GM19455 (cell line): ENCODE results near the gene AGPAT3.
A peak's percentile ranks its signal among the peaks of the same experiment; 100 is the strongest.
"Not testable (repeated sequence)": the region's sequence is repeated elsewhere in the genome, so short reads cannot be mapped to it uniquely, and the experiment has no call there.

Experiments used
- ATAC-seq: cut with Tn5 transposase; IDR thresholded peaks from one replicate; pipeline ENCODE4 v1.9.1; 2021; ENCODE audit not compliant: unreplicated experiment

AGPAT3 gene

GRCh38 chr21:43834146-43834905 is 30.7 kb upstream of the AGPAT3 start:
- ATAC-seq: no peak

DNA sequence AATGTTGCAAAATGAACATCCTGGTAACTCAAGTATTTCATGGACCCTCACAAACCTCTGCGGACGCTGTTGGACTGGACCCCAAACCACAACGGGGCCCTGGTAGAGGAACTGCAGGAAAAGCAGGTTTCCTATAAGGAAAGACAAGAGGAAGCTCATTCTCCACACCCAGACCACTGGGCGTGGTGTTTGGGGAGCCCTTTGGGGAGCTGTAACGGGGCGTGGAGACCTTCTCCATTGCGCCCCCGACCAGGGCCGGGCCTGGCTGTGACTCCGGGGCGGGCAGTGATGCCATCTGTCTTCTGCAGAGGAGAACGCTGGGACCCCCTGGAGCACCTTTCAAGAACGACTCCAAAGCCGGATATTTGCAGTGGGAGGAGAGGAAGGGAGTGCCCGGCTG is 30.0 kb upstream of the AGPAT3 start:
- no peak for ATAC-seq

DNA sequence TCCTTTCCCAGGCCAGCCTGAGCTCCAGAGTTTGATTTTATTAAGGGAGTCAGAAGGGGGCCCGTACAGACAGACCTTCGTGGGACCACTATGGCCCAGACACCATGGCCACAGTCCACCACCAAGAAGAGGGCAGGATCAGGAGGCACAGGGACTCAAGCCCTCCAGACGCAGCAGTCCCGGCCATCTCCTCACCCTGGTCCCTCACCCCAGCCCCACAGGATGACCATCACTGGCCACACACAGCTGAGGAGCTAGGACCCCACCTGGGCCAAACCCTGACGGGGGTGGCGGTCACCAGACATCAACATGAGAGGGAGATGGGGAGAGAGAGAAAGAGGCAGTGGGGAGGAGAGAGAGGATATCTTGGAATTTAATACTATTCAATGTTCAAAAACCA is 29.2 kb upstream of the AGPAT3 start:
- ATAC-seq: no peak

- no peak for ATAC-seq
Measured at GRCh38 chr21:43836616-43837015, 28.4 kb upstream of the AGPAT3 start.

DNA sequence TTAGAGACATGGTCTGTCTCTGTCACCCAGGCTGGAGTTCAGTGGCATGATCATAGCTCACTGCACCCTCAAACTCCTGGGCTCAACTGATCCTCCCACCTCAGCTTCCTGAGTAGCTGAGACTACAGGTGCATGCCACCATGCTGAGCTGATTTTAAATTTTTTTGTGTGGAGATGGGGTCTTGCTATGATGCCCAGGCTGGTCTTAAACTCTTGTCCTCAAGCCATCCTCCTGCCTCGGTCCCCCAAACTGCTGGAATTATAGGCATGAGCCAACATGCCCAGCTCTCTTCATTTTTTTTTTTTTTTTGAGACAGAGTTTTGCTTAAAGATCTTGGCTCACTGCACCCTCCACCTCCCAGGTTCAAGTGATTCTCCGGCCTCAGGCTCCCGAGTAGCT is 24.8 kb upstream of the AGPAT3 start:
- no peak for ATAC-seq

DNA sequence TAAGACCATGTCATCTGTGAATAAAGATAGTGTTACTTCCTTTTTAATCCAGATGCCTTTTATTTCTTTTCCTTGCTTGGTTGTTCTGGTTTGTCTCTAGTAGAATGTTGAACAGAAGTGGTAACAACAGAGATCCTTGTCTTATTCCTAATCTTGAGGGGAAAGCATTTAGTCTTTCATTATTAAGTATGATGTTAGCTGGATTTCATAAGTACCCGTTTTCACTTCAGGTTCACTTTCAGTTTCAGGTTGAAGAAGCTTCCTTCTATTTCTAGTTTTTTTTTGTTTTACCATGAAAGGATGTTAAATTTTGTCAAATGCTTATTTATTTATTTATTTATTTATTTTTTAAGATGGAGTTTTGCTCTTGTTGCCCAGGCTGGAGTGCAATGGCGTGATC is 22.3 kb upstream of the AGPAT3 start:
- no peak for ATAC-seq

DNA sequence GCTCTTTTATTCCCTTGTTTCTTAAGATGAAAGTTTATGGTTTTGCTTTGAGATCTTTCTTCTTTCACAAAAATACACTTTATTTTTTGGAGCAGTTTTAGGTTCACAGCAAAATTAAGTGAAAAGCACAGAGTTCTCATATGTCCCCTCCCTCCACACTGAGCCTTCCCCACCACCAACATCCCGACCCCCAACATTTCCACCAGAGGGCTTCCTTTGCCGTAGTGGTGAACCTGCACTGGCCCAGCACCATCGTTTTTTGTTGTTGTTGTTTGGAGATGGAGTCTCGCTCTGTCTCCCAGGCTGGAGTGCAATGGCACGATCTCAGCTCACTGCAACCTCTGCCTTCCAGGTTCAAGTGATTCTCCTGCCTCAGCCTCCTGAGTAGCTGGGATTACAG is 20.1 kb upstream of the AGPAT3 start:
- ATAC-seq: not testable (repeated sequence)

GRCh38 chr21:43845386-43845785 is 19.6 kb upstream of the AGPAT3 start:
- ATAC-seq: no peak

DNA sequence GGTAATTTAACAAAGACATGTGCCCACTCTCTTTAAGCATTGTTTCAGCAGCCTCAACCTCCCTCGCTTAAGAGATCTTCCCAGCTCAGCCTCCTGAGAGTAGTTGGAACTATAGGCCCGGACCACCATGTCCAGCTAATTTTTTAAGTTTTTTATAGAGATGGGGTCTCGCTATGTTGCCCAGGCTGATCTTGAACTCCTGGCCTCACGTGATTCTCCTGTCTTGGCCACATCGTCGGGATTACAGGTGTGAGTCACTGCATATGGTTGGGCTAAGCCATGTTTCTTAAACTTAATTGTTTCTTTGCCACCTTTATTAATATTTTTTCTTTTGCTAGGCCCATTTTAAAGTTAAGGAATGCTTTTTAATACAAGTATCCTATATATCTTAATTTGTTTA is 18.6 kb upstream of the AGPAT3 start:
- no peak for ATAC-seq

- ATAC-seq: no peak
Measured at GRCh38 chr21:43847301-43847700, 17.7 kb upstream of the AGPAT3 start.

DNA sequence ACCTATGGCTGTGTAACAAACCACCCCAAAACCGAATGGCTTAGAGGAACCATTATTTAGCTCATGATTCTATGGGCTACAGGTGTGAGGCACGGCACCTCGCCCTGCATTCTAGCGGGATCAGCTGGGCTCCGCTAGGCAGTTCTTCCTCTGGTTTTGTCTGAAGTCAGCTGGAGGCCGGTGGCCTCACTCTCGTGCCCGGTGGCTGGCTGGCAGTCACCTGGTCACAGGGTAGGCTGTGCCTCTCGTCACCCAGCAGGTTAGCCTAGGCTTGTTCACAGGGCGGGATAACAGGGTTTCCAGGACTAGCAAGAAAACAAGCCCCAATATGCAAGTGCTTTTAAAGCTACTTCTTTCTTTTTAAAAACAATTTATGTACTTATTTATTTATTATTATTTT is 16.3 kb upstream of the AGPAT3 start:
- ATAC-seq: no peak

- ATAC-seq: no peak
Measured at GRCh38 chr21:43849532-43850299, 15.3 kb upstream of the AGPAT3 start.

GRCh38 chr21:43850728-43851295 is 14.2 kb upstream of the AGPAT3 start:
- ATAC-seq: no peak

DNA sequence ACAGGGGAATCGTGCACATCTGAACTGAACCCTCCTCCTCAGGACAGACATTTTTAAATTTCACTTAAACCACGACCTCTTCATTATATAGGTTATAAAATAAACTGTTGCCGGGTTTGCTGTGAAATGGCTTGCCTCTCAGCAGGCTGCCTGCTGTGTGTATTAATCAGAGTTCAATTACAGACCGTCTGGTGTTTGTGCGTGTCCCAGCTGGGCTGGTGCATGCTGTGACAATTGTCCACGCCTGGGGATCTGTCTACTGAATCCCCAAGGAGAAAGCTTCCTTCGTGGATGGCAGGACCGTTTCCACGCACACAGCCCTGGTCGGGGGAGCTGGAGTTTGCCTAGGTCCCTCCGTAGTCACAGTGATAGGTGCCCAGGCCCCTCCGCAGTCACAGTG is 13.4 kb upstream of the AGPAT3 start:
- ATAC-seq: no peak

DNA sequence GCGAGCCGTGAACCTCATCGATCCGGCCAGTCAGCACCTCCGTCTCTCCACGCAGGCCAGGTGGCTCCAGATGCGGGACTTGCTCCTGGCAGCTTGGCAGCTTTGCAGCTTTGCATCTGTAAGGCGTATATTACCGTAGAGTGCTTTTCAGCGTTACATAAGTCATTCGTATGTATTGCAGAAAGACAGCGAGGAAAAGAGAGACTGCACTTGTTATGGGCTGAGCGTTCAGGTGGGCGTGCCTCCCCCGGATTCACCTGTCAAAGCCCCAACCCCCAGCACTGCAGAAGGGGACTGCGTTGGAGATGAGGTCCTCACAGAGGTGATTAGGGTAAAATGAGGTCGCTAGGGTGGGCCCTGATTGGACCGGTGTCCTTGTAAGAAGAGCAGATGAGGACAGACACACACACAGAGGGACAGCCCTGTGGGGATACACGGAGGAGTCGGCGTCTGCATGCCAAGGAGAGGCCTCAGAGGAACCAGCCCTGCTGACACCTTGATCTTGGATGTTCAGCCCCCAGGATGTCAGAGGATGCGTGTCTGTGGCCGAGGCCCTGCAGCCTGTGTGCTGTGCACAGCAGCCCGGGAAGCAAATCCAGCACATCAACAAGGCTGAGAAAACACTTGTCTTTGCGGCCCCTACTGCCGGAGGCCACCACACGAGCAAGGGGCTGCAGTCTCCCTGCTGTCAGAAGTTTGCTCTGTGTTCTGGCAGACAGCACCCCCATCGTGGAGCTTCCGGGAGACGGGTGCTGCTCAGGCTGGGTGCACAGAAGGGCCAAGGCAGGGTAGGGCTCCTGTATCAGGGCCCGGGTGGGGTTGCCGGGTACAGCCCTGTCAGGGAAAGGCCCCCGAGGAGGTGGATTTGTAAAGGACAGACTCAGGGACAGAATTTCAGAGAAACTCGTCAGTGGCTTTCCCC is 10.9 kb upstream of the AGPAT3 start:
- ATAC-seq: no peak

DNA sequence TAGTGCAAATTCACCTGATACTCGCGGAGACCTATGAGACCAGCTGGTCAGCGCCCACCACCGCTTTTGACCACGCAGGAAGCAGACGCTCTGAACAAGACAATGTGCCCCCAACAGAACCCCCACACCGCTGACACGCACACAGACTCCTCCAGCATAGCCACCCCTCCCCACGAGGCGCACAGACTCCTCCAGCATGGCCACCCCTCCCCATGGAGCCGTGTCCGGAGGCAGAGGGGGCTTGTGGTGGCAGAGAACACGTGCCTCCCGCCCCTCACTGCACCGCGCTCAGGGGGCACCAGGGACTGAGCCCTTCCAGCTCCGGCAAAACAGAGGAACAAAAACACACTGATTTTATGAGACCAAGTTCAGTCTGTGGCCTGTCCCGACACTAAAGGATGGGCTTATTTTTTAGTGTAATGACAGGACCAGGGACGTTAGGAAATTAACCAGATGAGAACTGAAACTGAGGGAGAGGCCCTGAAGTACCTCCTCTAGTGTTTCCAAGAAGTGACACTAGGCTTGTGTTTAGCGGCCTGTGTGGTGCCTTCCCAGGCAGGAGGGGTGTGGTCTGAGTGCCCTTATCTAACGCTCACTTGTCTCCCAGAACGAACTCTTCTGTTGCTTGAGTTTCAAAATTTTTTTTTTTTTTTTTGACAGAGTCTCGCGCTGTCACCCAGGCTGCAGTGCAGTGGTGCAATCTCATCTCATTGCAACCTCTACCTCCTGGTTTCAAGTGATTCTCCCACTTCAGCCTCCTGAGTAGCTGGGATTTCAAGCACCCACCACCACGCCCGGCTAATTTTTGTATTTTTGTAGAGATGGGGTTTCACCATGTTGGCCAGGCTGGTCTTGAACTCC is 10.0 kb upstream of the AGPAT3 start:
- ATAC-seq: peak; percentile 74

- ATAC-seq: no peak
Measured at GRCh38 chr21:43855955-43856354, 9.1 kb upstream of the AGPAT3 start.

GRCh38 chr21:43858806-43859648 is 6.0 kb upstream of the AGPAT3 start:
- no peak for ATAC-seq

DNA sequence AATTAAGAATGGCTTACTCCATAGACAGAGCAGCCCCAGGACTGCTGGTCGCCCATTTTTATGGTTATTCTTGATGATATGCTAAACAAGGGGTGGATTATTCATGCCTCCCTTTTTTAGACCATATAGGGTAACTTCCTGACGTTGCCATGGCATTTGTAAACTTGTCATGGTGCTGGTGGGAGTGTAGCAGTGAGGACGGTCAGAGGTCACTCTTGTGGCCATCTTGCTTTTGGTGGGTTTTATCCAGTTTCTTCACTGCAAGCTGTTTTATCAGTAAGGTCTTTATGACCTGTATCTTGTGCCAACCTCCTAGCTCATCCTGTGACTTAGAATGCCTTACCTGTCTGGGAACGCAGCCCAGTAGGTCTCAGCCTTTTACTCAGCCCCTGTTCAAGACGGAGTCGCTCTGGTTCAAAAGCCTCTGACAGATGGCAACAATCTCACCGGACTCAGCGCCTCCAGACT is 5.2 kb upstream of the AGPAT3 start:
- no peak for ATAC-seq
